ENCODE data around the gene FAT2. TPM values are rescaled to one million over a fixed set of nuclear protein-coding genes. Genes with fewer than 3 reads are reported as not detected.
A peak's percentile ranks its signal among the peaks of the same experiment; 100 is the strongest.

FAT2 gene
- total RNA-seq (2014; rRNA removed; shearing (Covaris generic)): not detected in 2 replicates

DNA sequence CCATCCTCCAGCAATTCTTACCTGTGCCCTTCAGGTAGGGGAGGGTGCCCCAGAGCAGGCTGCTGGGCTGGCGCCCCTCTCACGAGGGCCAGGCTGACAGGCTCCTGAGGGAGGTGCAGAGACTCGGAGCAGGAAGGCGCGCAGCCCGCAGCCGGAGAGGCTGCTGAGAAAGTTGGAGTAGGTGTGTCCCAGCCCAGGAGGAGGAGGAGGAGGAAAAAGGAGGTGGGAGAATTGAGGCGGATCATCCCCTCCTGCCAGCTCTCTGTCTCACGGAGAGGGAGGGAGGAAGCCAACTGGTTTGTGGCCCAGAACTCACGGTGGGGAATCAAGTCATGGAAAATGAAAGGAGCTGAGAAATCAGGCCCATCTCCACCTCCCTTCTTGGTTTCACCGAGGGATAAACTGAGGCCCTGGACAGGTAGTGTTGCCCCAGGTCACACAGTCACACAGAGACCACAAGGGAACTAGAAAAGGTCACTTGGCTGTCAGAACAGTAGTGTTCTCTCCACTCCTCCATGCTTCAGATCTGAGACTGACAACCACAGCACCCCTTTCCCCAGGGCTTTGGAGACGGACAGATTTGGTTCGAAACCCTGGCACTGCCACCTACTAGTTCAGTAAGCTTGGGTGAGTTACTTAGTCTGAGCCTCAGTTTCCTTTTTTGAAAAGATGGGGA is at the start of gene FAT2:
Gene FAT2 (minus strand): TSS at position 188 of the 676 bp plus-strand sequence. CDS start 22,400 bp downstream, outside the sequence.
- DNase-seq (ENCODE audit: low spot score): no peak

GRCh38 chr5:151638619-151639018 is 47.5 kb upstream of the FAT2 start:
- no peak for DNase-seq (ENCODE audit: low spot score)

GRCh38 chr5:151637676-151638075 is 46.5 kb upstream of the FAT2 start:
- no peak for DNase-seq (ENCODE audit: low spot score)

DNA sequence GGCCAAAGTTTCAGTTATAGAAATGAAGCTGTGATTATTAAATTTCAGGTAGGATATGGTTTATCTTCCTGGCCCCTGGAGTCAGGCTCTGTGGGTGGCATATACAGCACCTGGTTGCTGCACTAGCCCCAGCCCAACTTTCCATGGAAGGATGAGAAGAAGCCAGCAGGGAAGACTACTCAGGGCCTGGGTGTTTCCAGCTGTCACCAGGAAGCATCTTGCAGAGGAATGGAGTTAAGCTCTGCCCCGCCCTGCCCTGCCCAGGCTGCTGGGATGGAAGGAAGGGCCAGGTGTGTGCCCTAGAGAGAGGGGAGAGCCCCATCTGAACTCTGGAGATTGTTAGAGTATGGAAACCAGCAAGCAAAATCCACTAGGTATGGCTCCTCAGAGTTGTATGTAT is 42.8 kb upstream of the FAT2 start:
- no peak for DNase-seq (ENCODE audit: low spot score)

DNA sequence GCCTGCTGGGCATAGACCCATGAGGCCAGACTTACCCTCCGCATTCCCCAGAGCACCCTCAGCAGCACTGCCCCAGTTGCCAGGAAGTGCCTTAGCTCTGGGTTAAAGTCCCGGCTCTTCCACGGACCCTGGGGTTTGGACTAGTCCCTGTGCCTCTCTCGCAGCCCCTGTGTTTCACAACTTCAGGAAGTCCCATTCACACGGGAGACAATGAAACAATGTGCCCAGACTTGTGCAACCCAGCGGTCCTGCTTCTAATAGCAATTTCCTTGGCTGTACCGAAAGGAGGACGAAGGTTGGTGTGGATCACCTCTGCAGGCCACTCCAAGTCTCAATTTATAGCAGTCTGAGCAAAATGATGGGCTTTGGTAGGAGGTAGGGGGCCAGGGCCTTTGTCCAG is 41.8 kb upstream of the FAT2 start:
- DNase-seq (ENCODE audit: low spot score): no peak

DNA sequence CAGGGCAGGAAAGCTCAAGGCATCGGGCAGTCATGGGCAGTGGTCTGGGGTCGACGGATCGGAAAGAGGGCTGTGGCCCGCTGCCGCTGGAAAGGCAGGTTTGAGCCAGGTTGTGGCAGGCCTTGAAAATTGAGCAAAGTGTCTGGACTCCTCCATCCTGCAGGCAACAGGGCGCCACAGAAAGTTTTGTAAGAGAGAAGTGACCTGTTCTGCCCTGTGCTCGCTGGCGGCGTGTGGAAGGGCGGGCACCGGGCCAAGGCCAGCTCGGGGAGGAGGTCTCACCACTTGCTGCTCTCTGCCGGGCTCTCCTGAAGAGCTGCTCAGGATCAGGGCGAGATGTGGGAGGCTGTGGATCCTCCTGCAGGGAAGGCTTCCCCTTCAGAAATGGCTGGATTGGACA is 41.4 kb upstream of the FAT2 start:
- DNase-seq (ENCODE audit: low spot score): no peak

- no peak for DNase-seq (ENCODE audit: low spot score)
Measured at GRCh38 chr5:151631941-151632340, 40.8 kb upstream of the FAT2 start.

DNA sequence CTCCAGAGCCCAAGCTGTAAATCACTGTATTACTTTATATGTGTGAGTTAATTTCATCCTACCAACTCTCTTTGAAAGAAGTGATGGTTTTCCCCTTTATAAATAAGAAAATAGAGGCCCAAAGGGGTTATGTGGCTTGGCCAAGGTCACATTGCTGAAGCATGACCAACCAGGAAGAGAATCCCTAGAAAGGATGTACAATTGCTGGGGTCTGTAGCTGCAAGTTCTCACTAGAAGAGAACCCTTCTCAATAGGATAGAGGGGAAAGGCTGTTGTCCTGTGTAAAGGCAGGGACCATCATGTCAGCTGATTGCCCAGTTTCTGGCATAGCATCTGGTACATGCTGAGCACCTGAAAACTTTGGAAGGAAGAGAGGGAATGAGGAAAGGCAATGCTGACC is 39.0 kb upstream of the FAT2 start:
- no peak for DNase-seq (ENCODE audit: low spot score)

- no peak for DNase-seq (ENCODE audit: low spot score)
Measured at GRCh38 chr5:151628112-151628823, 37.1 kb upstream of the FAT2 start.

- no peak for DNase-seq (ENCODE audit: low spot score)
Measured at GRCh38 chr5:151627650-151628049, 36.5 kb upstream of the FAT2 start.

- DNase-seq (ENCODE audit: low spot score): no peak
Measured at GRCh38 chr5:151625285-151625684, 34.2 kb upstream of the FAT2 start.

GRCh38 chr5:151624476-151624875 is 33.3 kb upstream of the FAT2 start:
- no peak for DNase-seq (ENCODE audit: low spot score)

DNA sequence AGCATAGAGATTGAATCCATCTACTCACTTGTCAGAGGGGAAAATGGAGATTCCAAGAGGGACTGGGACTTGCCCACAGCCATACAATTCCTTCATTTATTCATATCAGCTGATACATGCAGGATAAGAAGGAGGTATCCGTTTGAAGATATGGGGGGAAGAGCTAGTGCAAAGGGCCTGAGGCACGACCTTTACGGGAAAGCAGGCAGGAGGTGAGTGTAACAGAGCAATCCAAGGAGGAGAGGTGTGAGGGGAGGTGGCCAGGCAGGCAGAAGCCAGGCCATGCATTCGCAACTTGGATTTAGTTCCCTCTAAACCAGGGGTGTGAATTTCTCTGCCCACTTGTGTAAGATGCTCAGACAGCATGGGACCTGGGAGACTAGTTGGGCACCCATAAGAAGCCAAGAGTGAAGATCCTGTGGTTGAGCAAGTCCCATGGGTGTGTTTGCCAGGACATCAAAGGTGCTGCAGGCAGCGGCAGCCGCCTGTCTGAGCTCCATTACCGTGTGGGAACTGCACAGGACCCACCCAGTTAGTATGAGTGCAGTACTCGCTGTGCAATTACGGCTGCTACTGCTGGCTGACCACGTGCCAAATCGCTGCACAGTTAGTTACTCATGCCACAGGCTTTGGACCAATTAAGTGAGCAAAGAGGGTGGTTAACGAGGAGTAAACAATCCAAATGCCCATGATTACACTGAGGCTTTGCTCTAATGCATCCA is 31.4 kb upstream of the FAT2 start:
- no peak for DNase-seq (ENCODE audit: low spot score)

DNA sequence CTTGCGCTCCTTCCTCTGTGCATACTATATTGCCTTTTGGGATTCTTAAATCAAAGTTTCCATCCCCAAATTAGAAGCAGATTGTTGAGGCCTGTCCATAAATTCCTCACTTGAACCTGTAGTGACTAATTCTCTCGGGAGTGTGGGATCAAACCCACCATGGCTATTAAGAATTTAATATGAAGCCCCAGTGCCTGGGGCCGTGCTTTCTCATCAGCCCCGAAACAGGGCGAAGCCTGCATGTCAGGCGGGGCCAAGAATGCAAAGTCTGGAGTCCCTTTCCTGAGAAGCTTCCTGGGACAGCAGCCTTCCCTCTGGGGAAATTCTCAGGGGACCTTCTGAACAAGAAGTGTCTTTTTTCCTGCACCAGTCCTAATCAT is 29.3 kb upstream of the FAT2 start:
- no peak for DNase-seq (ENCODE audit: low spot score)

DNA sequence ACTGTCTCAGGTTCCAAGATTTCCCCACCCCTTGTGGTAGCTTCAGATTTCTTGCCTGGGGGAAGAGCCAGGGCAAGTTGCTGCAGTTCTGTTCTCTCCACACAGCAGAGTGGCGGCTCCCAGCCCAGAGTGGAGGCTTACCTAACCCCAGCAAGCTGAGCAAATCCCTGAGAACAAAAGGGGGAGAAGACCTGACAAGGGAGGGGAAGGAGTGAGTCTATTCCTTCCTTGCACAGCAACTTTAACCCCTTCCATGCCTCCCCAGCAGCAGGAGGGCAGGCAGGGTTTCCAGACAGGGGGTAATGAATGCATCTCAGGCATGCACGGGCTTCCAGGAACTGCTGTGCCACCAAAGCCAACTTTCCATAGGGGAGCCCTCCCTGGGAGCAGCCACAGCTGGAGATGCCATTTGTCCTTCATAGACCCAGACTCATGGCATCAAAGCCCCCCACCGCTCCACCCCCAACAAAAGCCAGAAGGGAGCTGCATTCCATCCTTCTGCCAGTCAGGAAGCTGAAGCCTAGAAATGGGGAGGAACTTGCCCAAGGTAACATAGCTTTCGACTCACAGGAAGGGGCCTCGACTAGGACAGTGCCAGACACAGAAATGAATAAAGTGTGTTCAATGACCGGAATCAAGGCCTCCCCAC is 28.8 kb upstream of the FAT2 start:
- no peak for DNase-seq (ENCODE audit: low spot score)

DNA sequence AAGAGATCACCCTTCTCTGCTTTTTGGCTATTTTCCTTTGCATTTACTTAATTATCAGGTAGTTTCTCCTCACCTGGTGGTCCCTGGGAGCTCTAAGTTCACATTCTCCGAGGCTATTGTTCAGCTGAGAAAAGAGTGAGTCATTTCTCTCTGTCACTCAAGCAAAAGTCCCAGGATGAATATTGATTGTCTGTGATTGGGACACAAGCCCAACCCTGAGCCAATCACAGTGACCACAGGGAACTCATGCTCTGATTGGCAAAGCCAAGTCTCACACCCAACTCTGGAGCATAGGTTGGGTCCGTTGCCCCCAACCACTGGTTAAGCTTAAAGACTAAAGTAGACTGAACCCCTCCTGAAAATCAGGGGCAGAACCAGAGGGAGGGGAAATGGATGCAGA is 27.8 kb upstream of the FAT2 start:
- no peak for DNase-seq (ENCODE audit: low spot score)

- DNase-seq (ENCODE audit: low spot score): peak; percentile 35
Measured at GRCh38 chr5:151617841-151618710, 26.9 kb upstream of the FAT2 start.

DNA sequence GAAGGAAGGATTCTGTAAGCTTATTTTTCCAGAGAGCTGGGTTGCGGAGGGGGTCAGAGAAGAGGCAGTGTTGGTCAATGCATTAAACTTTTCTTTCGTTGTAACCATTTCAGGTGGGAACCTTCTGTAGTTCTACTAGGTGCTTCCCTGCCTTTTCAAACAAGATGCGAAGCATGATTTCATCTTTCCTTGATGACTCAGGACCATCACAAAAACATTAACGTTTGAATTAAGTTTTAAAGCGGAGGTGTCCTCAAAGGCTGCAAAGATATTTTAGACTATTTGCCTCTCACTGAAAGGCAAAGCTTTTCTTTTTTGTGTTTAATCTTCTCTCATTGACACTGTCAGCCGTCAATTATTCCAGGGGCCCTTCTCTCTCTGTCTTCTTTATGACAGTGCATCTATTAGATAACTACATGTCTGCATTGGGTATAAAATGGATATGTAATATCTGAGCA is 26.3 kb upstream of the FAT2 start:
- DNase-seq (ENCODE audit: low spot score): no peak

DNA sequence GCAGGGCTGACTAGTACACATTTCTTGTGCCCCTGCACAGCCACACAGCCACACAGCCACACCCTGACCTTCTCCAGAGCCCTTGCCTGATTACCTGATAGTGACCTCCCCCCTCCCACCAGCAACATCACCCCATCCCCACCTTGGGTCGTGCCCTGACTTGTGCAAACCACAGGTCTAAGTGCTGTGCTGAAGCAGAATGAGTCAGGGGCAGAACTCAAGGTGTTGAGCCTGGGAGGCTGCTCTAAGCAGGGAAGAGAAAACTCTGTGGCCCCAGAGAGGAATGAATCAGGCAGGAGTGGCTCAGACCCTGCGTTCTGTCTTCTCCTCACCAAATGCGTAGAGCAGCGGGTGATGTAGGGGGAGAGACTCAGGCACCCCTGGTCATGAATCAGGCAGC is 24.3 kb upstream of the FAT2 start:
- no peak for DNase-seq (ENCODE audit: low spot score)

DNA sequence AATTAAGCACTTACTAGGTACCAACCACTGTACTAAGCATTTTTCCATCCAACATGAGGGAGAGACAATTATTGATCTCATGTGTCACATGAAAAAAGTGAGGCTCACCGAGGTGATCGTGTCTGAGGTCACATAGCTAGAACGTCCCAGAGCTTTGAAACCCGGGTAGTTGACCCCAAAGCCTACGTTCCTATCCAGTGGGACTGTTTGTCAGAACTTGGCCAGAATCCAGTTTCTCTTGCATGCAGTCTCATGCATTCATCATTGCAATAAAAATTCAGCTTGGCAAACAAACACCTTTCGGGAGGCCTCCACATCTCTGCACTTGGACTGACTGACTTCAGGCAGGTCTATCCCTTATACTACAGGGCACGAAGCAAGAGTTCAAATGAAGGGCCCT is 23.4 kb upstream of the FAT2 start:
- DNase-seq (ENCODE audit: low spot score): no peak

All from HT-29 (cell line).